KMS-11 (cell line): Measurements from ENCODE around the gene EML1.

Source experiments
- H2AFZ ChIP-seq: fragments of 200-600 bp; sonication (generic); 2 replicates; pipeline ENCODE4 v1.6.1; 2016; ENCODE audit warnings: antibody characterized with exemption, mixed run types, low read depth
- H3K27ac ChIP-seq: fragments of 200-600 bp; sonication (generic); 2 replicates; pipeline ENCODE4 v1.6.1; 2016; ENCODE audit warnings: mild to moderate bottlenecking, mixed run types
- H3K27me3 ChIP-seq: fragments of 200-600 bp; sonication (generic); 2 replicates; pipeline ENCODE4 v1.6.1; 2017; ENCODE audit warnings: mild to moderate bottlenecking, low read depth, mixed run types, moderate library complexity; ENCODE audit not compliant: insufficient read depth
- H3K36me3 ChIP-seq: fragments of 200-600 bp; sonication (generic); 2 replicates; pipeline ENCODE4 v1.6.1; 2017; ENCODE audit warnings: mild to moderate bottlenecking, mixed run types; ENCODE audit not compliant: insufficient read depth
- H3K4me1 ChIP-seq: fragments of 200-600 bp; sonication (generic); 2 replicates; pipeline ENCODE4 v1.6.1; 2016; ENCODE audit warnings: mild to moderate bottlenecking, low read depth, mixed run types; ENCODE audit not compliant: poor library complexity, severe bottlenecking
- H3K4me2 ChIP-seq: fragments of 200-600 bp; sonication (generic); 2 replicates; pipeline ENCODE4 v1.7.0; 2016; ENCODE audit warnings: mild to moderate bottlenecking, mixed run types
- H3K4me3 ChIP-seq: fragments of 200-600 bp; sonication (generic); IDR thresholded peaks from 2 replicates; pipeline ENCODE4 v1.6.1; 2017; ENCODE audit warnings: low read depth, low read length, mixed read lengths; ENCODE audit not compliant: insufficient read depth
- H3K79me2 ChIP-seq: fragments of 200-600 bp; sonication (generic); 2 replicates; pipeline ENCODE4 v1.6.1; 2016; ENCODE audit warnings: low read depth, mixed run types; ENCODE audit not compliant: insufficient read depth
- H3K9ac ChIP-seq: fragments of 200-600 bp; sonication (generic); 2 replicates; pipeline ENCODE4 v1.6.1; 2016; ENCODE audit warnings: mild to moderate bottlenecking, mixed run types
- H4K20me1 ChIP-seq: fragments of 200-600 bp; sonication (generic); 2 replicates; pipeline ENCODE4 v1.6.1; 2016; ENCODE audit warnings: mild to moderate bottlenecking, mixed run types; ENCODE audit not compliant: insufficient read depth
- TF ChIP-seq, protein P1 (sequence below): fragments of 200-600 bp; sonication (generic); conservative IDR thresholded peaks from 2 replicates; pipeline ENCODE4 v1.6.1; 2017; ENCODE audit warnings: low read depth, mild to moderate bottlenecking, antibody characterized with exemption, low read length, moderate library complexity, mixed read lengths

Gene EML1

DNA sequence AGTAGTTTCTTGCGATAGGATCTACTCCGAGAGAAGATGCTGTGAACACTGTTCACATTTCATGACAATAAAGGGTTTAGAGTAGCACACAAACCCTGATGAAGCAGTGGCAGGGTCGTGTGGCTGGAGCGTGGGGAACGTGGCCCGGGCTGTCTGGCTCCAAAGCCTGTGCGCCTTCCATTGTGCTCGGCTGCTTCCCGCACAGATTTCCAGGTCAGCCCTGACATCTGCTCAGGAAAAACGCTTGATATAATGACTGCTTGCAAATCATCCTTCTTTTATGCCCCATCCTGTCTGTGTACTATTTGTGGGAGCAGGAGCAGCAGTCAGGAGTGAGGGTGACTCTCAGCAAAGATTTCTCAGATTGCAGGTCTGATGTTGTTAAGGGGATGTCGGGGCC, 78.6 kb downstream of the EML1 start:
- H3K79me2 ChIP-seq, result no peaks in the 10 kb centered on the region
- no peak overlapping the region for H3K4me3 ChIP-seq

DNA sequence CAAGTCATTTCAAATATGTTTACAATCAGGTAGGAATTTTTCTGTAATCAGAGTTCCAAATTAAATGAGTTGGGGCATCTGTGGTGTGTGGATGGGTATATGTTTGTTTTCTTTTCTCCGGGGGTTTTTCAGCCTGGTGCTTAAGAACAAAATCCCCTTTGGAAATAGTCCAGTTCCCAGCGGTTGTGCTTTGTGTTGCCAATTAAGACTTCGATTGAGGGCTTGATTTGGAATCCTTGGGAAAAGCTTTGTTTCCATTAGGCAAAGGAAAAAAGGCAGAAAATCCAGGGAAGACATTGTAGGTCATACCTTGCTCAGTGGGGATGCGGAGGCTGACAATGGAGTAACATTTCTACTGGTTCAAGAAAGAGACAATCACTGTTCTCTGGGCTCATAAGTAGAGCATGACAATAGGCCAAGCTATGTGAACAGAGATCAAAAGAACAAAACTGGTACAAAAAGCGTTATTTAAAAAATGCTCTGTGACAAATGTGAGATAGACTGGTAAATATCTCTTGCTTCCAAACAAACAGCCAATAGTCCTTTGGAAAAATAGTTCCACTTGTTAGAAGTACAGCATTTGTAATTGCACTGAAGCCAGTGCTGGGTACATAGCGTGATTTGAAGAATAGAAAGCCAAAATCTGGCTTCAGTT, 79.7 kb downstream of the EML1 start:
- no peaks in the 10 kb centered on the region for H3K4me1 ChIP-seq
- no peaks in the 10 kb centered on the region for H4K20me1 ChIP-seq
- H3K4me2 ChIP-seq, result no peak overlapping the region
- no peaks in the 10 kb centered on the region for H3K27me3 ChIP-seq
- H2AFZ ChIP-seq, result no peak overlapping the region
- H3K27ac ChIP-seq, result no peak overlapping the region
- H3K9ac ChIP-seq, result no peak overlapping the region
- no peaks in the 10 kb centered on the region for H3K79me2 ChIP-seq
- H3K36me3 ChIP-seq, result no peaks in the 10 kb centered on the region
- TF ChIP-seq, protein P1, sequence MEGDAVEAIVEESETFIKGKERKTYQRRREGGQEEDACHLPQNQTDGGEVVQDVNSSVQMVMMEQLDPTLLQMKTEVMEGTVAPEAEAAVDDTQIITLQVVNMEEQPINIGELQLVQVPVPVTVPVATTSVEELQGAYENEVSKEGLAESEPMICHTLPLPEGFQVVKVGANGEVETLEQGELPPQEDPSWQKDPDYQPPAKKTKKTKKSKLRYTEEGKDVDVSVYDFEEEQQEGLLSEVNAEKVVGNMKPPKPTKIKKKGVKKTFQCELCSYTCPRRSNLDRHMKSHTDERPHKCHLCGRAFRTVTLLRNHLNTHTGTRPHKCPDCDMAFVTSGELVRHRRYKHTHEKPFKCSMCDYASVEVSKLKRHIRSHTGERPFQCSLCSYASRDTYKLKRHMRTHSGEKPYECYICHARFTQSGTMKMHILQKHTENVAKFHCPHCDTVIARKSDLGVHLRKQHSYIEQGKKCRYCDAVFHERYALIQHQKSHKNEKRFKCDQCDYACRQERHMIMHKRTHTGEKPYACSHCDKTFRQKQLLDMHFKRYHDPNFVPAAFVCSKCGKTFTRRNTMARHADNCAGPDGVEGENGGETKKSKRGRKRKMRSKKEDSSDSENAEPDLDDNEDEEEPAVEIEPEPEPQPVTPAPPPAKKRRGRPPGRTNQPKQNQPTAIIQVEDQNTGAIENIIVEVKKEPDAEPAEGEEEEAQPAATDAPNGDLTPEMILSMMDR, result no peak
- H3K4me3 ChIP-seq, result no peak overlapping the region

More for the DNA sequence above, 78.6 kb downstream of the EML1 start:
- TF ChIP-seq, protein P1, result no peak
- no peak overlapping the region for H3K9ac ChIP-seq
- no peak overlapping the region for H3K27ac ChIP-seq
- no peaks in the 10 kb centered on the region for H3K4me1 ChIP-seq
- H3K36me3 ChIP-seq, result no peaks in the 10 kb centered on the region
- H3K27me3 ChIP-seq, result no peaks in the 10 kb centered on the region
- H4K20me1 ChIP-seq, result no peaks in the 10 kb centered on the region
- no peak overlapping the region for H2AFZ ChIP-seq
- no peak overlapping the region for H3K4me2 ChIP-seq

DNA sequence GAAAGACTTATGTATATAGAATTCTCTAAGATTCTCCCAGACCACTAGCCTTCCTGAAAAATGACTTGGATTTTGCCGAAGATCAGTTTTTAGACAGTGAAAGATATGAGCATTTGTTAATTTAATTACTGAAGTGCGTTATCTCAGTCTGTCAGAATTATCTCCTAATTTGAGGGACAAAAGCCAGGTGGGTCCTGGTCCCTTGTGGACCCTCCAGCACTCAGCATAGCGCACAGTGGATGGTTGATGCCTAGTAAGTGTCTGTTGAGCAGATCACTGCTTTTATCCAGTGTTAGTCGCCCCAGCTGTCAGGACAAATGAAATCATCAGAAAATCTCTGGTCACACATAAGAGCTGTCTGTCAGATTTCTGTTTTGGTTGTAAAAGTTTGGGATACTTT, 80.4 kb downstream of the EML1 start:
- Histone ChIP-seq H3K4me2 (no peak overlapping the region), H3K9ac (no peak overlapping the region), H3K36me3 (no peaks in the 10 kb centered on the region), H3K27me3 (no peaks in the 10 kb centered on the region), H3K4me3 (no peak overlapping the region), H3K4me1 (no peaks in the 10 kb centered on the region), H4K20me1 (no peaks in the 10 kb centered on the region), H3K27ac (no peak overlapping the region), H3K79me2 (no peaks in the 10 kb centered on the region), H2AFZ (no peak overlapping the region)
- TF ChIP-seq, protein P1, result no peak

GRCh38 chr14:99874306-99874705, 81.1 kb downstream of the EML1 start:
- H3K4me3 ChIP-seq, result no peak overlapping the region
- H3K27me3 ChIP-seq, result no peaks in the 10 kb centered on the region
- no peaks in the 10 kb centered on the region for H4K20me1 ChIP-seq
- no peaks in the 10 kb centered on the region for H3K36me3 ChIP-seq
- no peaks in the 10 kb centered on the region for H3K79me2 ChIP-seq
- TF ChIP-seq, protein P1, result no peak
- no peak overlapping the region for H2AFZ ChIP-seq
- no peak overlapping the region for H3K27ac ChIP-seq
- no peaks in the 10 kb centered on the region for H3K4me1 ChIP-seq
- H3K4me2 ChIP-seq, result no peak overlapping the region
- no peak overlapping the region for H3K9ac ChIP-seq
